GM23248 (cell line): Measurements from ENCODE around the gene PTPRT.

Source experiments
- EZH2 ChIP-seq: fragments of 200-600 bp; sonication (generic); IDR thresholded peaks from 2 replicates; pipeline ENCODE4 v1.6.1; 2018; ENCODE audit warnings: antibody characterized with exemption, mild to moderate bottlenecking; ENCODE audit not compliant: insufficient read depth, poor library complexity, severe bottlenecking
- EZH2phosphoT487 ChIP-seq: fragments of 200-600 bp; sonication (generic); IDR thresholded peaks from 2 replicates; pipeline ENCODE4 v1.6.1; 2018; ENCODE audit warnings: antibody characterized with exemption, moderate library complexity, mild to moderate bottlenecking, low read depth; ENCODE audit not compliant: insufficient read depth

- no peak for TF ChIP-seq EZH2phosphoT487
- no peak for TF ChIP-seq EZH2
Measured at GRCh38 chr20:42650191-42650746, 539.4 kb downstream of the PTPRT start.
